ENCODE data around the gene ZNF391.
"Not testable (repeated sequence)": the region's sequence is repeated elsewhere in the genome, so short reads cannot be mapped to it uniquely, and the experiment has no call there.

ZNF391 gene

GRCh38 chr6:27388293-27389197 is at the start of gene ZNF391:
Gene ZNF391 (plus strand): TSS chr6:27388759. CDS start chr6:27400371, 11,612 bp downstream.
- no peak for FAIRE-seq

- no peak for FAIRE-seq
These were observed 35.7 kb upstream of the ZNF391 start for GRCh38 chr6:27352850-27353249.

GRCh38 chr6:27358786-27359185 is 29.8 kb upstream of the ZNF391 start:
- no peak for FAIRE-seq

- no peak for FAIRE-seq
These were observed 29.3 kb upstream of the ZNF391 start for GRCh38 chr6:27359231-27359630.

- FAIRE-seq, result no peak
These were observed 20.4 kb upstream of the ZNF391 start for GRCh38 chr6:27368202-27368601.

GRCh38 chr6:27370391-27370790 is 18.2 kb upstream of the ZNF391 start:
- FAIRE-seq, result no peak

- no peak for FAIRE-seq
These were observed 13.5 kb upstream of the ZNF391 start for GRCh38 chr6:27374824-27375612.

- no peak for FAIRE-seq
These were observed 12.9 kb upstream of the ZNF391 start for GRCh38 chr6:27375613-27376079.

- FAIRE-seq, result not testable (repeated sequence)
These were observed 10.2 kb upstream of the ZNF391 start for GRCh38 chr6:27378406-27378805.

- FAIRE-seq, result not testable (repeated sequence)
These were observed 7.6 kb upstream of the ZNF391 start for GRCh38 chr6:27381001-27381400.

- FAIRE-seq, result no peak
These were observed 5.5 kb upstream of the ZNF391 start for GRCh38 chr6:27383011-27383410.

GRCh38 chr6:27383481-27383880 is 5.1 kb upstream of the ZNF391 start:
- FAIRE-seq, result no peak

GRCh38 chr6:27392623-27393022 is 4.1 kb downstream of the ZNF391 start:
- no peak for FAIRE-seq

GRCh38 chr6:27394073-27394472 is 5.5 kb downstream of the ZNF391 start:
- FAIRE-seq, result no peak

- FAIRE-seq, result no peak
These were observed 12.5 kb downstream of the ZNF391 start for GRCh38 chr6:27400877-27401642.

GRCh38 chr6:27406085-27406484 is 17.5 kb downstream of the ZNF391 start:
- no peak for FAIRE-seq

- no peak for FAIRE-seq
These were observed 18.7 kb downstream of the ZNF391 start for GRCh38 chr6:27407153-27407814.

- no peak for FAIRE-seq
These were observed 25.7 kb downstream of the ZNF391 start for GRCh38 chr6:27414300-27414699.

- FAIRE-seq, result no peak
These were observed 26.4 kb downstream of the ZNF391 start for GRCh38 chr6:27414996-27415395.

GRCh38 chr6:27415898-27416297 is 27.3 kb downstream of the ZNF391 start:
- no peak for FAIRE-seq

GRCh38 chr6:27419363-27419762 is 30.8 kb downstream of the ZNF391 start:
- no peak for FAIRE-seq

- FAIRE-seq, result no peak
These were observed 34.2 kb downstream of the ZNF391 start for GRCh38 chr6:27422651-27423332.

Measured in colon (tissue), 2 donors.